Fibroblast of lung (primary cell): ENCODE measurements around the gene SLC15A5.

Source experiments
- CTCF ChIP-seq, 2 donors: IDR thresholded peaks in 1 of 2; conservative IDR thresholded peaks in 1 of 2; 1 replicate in 1 of 2; 2 replicates in 1 of 2; pipeline ENCODE4 v1.5.1; 2011 to 2012; ENCODE audit warnings: low read length in 2 of 2, control low read depth in 1 of 2, inconsistent platforms in 1 of 2, low read depth in 1 of 2, mild to moderate bottlenecking in 1 of 2
- EZH2 ChIP-seq: IDR thresholded peaks from 2 replicates; pipeline ENCODE4 v1.5.1; 2012; ENCODE audit warnings: low read length, control low read depth, mild to moderate bottlenecking; ENCODE audit errors: missing control alignments

GRCh38 chr12:16224196-16224595 is 53.3 kb downstream of the SLC15A5 start:
- TF ChIP-seq EZH2 (no peak), CTCF (conservative IDR thresholded peaks at IDR 0.05 in 1 of 2, IDR thresholded peaks at IDR 0.05 in 1 of 2; ENCODE audit: low read depth in 1 of 2, low read length in 2 of 2) (no peak)
